AG09309 (cell line): ENCODE results near the gene HSPB7.
A peak's percentile ranks its signal among the peaks of the same experiment; 100 is the strongest.
"Not testable (repeated sequence)": the region's sequence is repeated elsewhere in the genome, so short reads cannot be mapped to it uniquely, and the experiment has no call there.

Source experiments
- DNase-seq: peaks from one replicate; pipeline ENCODE4 v3.0.0-alpha.2; 2010; ENCODE audit warnings: low read depth
- H3K4me3 ChIP-seq: 2 replicates; pipeline ENCODE4 v1.5.1; 2011; ENCODE audit warnings: mild to moderate bottlenecking, low read depth, low read length, moderate library complexity; ENCODE audit not compliant: control insufficient read depth
- CTCF ChIP-seq: IDR thresholded peaks from 2 replicates; pipeline ENCODE4 v1.5.1; 2011; ENCODE audit warnings: mild to moderate bottlenecking, low read depth, low read length, inconsistent platforms; ENCODE audit not compliant: insufficient read depth, control insufficient read depth; ENCODE audit errors: missing control alignments

The HSPB7 gene

GRCh38 chr1:16054598-16055540, 37.0 kb upstream of the HSPB7 start:
- no peak overlapping the region for H3K4me3 ChIP-seq
- TF ChIP-seq CTCF, result no peak
- no peak for DNase-seq

GRCh38 chr1:16053781-16054502, 36.1 kb upstream of the HSPB7 start:
- H3K4me3 ChIP-seq, result no peak overlapping the region
- no peak for TF ChIP-seq CTCF
- DNase-seq, result no peak

GRCh38 chr1:16051949-16052348, 34.1 kb upstream of the HSPB7 start:
- DNase-seq, H3K4me3 ChIP-seq: not testable (repeated sequence)

- no peak overlapping the region for H3K4me3 ChIP-seq
- TF ChIP-seq CTCF, result no peak
Measured at GRCh38 chr1:16051039-16051438, 33.2 kb upstream of the HSPB7 start.

GRCh38 chr1:16050328-16050727, 32.5 kb upstream of the HSPB7 start:
- no peak for TF ChIP-seq CTCF
- H3K4me3 ChIP-seq, result no peak overlapping the region
- DNase-seq, result no peak

More at GRCh38 chr1:16051039-16051438, 33.2 kb upstream of the HSPB7 start:
- DNase-seq, result no peak

GRCh38 chr1:16048573-16049189, 30.8 kb upstream of the HSPB7 start:
- DNase-seq, result no peak

More at GRCh38 chr1:16048573-16049189, 30.8 kb upstream of the HSPB7 start:
- no peak for TF ChIP-seq CTCF
- peak overlapping the region; percentile 43 for H3K4me3 ChIP-seq
